ENCODE results near the gene ZMIZ1.

Gene ZMIZ1

DNA sequence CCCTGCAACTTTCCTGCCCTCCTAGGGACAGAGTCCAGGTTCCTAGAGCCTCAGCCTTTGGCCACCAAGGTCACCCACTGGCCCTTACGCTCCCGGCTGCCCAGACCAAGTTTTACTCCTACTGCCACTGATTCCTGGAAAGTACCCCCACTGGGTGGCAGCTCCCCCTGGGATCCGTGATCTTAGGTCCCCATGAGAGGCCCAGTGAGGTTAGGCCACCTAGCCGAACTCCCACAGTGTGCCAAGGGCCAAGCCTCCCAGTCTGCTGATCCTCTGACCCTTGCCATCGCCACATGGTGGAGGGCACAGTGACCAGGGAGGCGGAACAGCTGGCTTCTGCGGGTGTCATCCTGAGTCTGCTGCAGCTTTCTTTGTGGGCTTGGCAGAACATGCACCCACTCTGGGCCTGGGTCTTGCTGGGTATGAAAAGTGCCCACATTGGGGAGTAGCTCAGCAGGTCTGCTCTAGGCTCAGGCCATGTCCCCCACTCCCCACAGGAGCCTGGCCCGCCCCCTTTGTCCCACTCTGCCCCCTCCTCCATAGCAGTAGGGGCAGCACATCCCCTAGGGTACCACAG, 238.0 kb downstream of the ZMIZ1 start:
- H3K36me3 ChIP-seq = peaks cover 93% of the 10 kb centered on the region
- DNase-seq = no peak

DNA sequence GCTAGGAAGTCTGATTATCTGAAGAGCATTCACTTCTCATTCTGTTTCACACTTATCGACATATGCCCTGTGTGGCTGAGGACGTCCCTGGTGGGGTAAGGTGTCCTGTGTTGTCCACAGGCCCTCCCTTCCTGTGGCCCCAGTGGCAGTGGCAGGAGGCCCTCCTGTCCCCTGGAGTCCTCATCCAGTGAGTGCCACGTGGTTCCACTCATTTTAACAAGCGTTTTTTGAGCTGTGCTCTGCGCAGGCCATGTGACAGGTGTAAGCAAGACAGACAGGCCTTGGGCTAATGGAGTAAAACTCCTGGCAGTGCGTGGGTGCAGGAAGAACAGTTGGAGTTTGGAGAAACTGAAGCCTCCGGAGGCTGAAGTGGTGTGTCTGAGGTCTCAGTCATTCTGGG, 239.2 kb downstream of the ZMIZ1 start:
- Histone ChIP-seq H3K36me3 (peaks cover 97% of the 10 kb centered on the region), H3K9me3 (no peaks in the 10 kb centered on the region), H3K27me3 (no peaks in the 10 kb centered on the region), H3K4me1 (peaks cover 15% of the 10 kb centered on the region), H3K4me3 (ENCODE audit: low read depth, low read length) (no peak overlapping the region)
- TF ChIP-seq, protein P1, sequence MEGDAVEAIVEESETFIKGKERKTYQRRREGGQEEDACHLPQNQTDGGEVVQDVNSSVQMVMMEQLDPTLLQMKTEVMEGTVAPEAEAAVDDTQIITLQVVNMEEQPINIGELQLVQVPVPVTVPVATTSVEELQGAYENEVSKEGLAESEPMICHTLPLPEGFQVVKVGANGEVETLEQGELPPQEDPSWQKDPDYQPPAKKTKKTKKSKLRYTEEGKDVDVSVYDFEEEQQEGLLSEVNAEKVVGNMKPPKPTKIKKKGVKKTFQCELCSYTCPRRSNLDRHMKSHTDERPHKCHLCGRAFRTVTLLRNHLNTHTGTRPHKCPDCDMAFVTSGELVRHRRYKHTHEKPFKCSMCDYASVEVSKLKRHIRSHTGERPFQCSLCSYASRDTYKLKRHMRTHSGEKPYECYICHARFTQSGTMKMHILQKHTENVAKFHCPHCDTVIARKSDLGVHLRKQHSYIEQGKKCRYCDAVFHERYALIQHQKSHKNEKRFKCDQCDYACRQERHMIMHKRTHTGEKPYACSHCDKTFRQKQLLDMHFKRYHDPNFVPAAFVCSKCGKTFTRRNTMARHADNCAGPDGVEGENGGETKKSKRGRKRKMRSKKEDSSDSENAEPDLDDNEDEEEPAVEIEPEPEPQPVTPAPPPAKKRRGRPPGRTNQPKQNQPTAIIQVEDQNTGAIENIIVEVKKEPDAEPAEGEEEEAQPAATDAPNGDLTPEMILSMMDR (IDR thresholded peaks at IDR 0.05; ENCODE audit: low read depth, low read length) = no peak
- no peak for DNase-seq

More for the DNA sequence above, 238.0 kb downstream of the ZMIZ1 start:
- H3K4me1 ChIP-seq = peaks cover 12% of the 10 kb centered on the region
- no peaks in the 10 kb centered on the region for H3K27me3 ChIP-seq
- TF ChIP-seq, protein P1 (IDR thresholded peaks at IDR 0.05; ENCODE audit: low read depth, low read length) = no peak
- H3K9me3 ChIP-seq = no peaks in the 10 kb centered on the region
- no peak overlapping the region for H3K4me3 ChIP-seq (ENCODE audit: low read depth, low read length)

DNA sequence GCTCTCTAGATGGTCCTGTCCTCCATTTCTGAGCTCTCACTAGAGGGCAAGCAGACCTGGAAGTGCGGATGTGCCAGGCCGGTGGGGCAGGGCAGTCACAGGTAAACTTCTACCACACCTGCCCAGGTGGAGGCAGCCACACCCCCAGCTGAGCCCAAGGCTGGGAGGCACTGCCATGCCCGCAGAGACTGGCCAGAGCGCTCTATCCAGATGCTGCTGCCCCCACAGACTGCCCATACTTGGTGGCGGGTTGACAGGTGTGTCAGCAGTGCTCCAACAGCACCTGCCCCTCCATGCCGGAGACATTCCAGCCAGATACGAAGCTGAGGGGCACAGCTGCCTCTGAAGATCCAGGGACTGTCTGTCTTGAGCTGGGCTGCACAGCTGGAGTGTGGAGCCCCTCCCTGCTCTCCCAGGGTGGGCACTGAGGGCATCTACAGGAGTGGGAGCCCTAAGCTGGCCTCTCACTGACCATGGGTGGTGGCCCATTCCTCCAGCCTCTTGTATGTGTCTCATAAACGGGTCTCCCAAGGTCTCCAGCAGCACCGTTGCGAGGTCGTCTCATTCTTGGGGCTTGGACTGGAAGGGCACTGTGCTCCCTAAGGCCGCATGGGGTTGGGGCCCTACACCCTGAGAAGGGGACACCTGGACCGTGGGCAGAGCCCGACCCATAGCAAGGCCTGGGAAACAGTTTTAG, 240.4 kb downstream of the ZMIZ1 start:
- peak; percentile 5 for DNase-seq
- Histone ChIP-seq H3K4me1 (peaks cover 16% of the 10 kb centered on the region), H3K27me3 (no peaks in the 10 kb centered on the region), H3K4me3 (ENCODE audit: low read depth, low read length) (no peak overlapping the region), H3K9me3 (no peaks in the 10 kb centered on the region), H3K36me3 (peaks cover 97% of the 10 kb centered on the region)
- TF ChIP-seq, protein P1 (IDR thresholded peaks at IDR 0.05; ENCODE audit: low read depth, low read length) = no peak

DNA sequence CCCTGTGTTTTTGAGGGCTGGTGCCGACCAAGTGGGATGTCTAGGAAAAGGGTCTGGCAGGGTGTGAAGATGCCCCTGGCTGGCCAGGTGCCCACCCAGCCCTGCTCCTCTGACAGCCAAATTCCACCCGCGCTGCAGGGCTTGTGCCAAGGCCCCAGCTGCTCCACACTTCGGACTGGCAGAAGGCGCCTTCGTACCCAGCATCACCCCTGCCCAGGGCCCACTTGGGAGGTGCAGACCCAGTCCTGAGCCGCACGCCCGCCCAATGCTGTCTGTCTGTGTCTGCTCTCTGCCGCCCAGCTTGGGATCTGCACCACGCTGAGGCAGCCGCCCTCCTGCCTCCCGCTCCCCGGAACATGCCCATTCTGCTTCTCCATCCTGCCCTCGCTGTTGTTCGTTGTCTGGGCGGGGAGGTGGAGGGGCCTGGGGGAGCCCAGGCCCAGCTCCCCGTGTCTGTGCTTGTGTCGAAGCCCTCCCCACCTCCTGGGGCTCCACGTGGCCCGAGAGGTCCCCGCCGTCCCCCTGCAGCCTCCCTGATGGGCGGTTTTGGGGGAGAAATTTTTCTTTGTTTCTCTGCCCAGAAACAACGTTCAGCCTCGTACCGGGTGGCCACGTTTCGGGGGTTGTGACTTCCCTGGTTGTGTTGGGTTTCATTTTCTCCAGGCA, 241.6 kb downstream of the ZMIZ1 start:
- Histone ChIP-seq H3K36me3 (peaks cover 97% of the 10 kb centered on the region), H3K27me3 (no peaks in the 10 kb centered on the region), H3K4me1 (peaks cover 19% of the 10 kb centered on the region), H3K4me3 (ENCODE audit: low read depth, low read length) (no peak overlapping the region), H3K9me3 (no peaks in the 10 kb centered on the region)
- DNase-seq = no peak
- TF ChIP-seq, protein P1 (IDR thresholded peaks at IDR 0.05; ENCODE audit: low read depth, low read length) = no peak

DNA sequence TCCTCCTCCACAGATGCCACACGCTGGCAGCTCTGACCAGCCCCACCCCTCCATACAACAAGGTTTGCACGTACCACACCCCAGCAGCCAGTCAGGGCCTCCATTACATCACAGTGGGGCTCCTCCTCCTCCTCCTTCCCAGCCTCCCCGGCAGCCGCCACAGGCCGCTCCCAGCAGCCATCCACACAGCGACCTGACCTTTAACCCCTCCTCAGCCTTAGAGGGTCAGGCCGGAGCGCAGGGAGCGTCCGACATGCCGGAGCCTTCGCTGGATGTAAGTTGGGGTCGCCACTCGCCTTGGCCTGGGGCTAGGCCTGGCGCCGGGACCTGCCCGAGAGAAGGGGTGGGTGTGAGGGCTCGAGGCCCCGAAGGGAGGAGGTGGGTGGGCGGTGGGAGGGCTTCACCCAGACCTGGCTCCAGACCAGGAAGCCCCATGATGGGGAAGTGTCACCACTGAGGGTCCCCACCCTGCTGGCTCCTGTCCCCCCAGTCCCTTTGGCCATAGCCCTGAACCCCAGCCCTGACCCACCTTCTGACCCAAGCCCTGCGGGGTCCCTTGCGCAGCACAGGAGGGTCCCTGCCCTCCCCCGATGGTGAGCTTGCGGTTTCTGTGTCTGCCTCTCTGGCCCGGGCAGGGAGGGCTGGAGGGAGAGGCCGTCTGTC, 242.3 kb downstream of the ZMIZ1 start:
- no peak for DNase-seq
- no peaks in the 10 kb centered on the region for H3K27me3 ChIP-seq
- peaks cover 19% of the 10 kb centered on the region for H3K4me1 ChIP-seq
- no peak overlapping the region for H3K4me3 ChIP-seq (ENCODE audit: low read depth, low read length)
- H3K9me3 ChIP-seq = no peaks in the 10 kb centered on the region
- H3K36me3 ChIP-seq = peaks cover 91% of the 10 kb centered on the region
- TF ChIP-seq, protein P1 (IDR thresholded peaks at IDR 0.05; ENCODE audit: low read depth, low read length) = no peak
